ENCODE results near the gene SPAG17.

Gene SPAG17

GRCh38 chr1:118049981-118050380, 135.0 kb downstream of the SPAG17 start:
- no peak for DNase-seq

GRCh38 chr1:118047650-118048224, 137.3 kb downstream of the SPAG17 start:
- no peak for DNase-seq

DNA sequence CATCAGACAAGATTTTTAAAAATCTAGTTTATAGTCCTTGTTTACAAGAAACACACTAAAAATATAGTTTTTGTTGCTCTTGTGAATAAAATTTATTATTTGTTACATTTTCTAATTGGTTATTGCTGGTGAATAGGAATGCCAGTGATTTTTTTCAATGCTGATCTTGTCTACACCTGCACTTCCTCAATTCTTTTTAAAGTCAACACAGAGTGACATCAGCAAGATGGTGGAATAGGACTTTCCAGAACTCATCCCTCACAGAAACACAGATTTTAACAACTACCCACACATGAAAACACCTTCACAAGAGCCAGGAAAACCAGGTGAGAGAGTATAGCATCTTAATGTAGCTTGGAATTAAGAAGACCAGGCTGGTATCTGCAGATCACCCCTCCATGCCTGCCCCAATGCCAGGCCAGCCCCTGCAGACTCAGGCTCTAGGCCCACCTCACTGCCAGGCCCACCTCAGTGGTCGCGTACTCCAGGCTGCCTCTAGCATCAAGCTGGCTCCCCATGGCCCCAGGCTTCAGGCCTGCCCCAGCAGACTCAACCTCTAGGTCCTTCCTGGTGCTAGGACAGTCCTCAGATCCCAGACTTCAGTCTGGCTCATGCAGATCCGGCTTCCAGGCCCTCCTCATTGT, 137.9 kb downstream of the SPAG17 start:
- no peak for DNase-seq

GRCh38 chr1:118043624-118044023, 141.4 kb downstream of the SPAG17 start:
- no peak for DNase-seq

- DNase-seq, result no peak
Measured at GRCh38 chr1:118042501-118042900, 142.5 kb downstream of the SPAG17 start.

- no peak for DNase-seq
Measured at GRCh38 chr1:118039170-118039569, 145.9 kb downstream of the SPAG17 start.

DNA sequence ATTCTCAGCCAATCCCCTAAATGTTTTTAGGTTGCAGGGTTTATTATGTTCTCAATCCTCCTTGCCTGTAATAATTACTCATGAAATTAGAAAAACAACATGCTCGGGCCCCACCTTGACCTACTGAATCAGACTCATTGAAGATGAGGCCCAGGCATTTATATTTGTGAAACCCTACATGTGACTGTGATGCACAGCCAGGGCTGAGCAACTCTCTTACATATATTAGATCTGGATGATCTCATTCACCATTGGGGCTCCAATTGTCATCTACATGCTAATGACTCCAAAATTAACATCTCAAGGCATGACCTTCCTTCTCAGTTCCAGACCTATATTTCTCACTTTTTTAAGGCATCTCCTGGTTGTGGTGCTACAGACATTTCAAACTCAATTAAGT, 152.1 kb downstream of the SPAG17 start:
- no peak for DNase-seq

DNA sequence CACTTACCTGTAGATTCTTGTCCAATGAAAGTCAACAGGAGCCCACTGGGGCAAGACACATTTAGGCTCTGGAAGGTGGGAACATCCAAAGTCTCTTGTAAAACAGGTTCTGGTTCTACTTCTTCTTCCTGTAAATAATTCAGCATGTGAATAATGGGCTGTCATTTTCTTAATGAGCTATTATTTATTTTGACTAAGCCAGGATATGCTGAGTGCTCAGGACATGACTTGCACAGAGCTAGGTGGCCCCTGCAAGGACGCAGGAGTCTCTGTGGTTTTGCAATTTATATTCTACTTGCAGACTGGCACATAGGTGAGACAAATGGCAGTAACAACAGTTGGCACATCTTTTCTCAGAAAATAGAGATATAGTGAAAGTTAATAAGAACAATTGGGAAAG, 156.8 kb downstream of the SPAG17 start:
- no peak for DNase-seq

DNA sequence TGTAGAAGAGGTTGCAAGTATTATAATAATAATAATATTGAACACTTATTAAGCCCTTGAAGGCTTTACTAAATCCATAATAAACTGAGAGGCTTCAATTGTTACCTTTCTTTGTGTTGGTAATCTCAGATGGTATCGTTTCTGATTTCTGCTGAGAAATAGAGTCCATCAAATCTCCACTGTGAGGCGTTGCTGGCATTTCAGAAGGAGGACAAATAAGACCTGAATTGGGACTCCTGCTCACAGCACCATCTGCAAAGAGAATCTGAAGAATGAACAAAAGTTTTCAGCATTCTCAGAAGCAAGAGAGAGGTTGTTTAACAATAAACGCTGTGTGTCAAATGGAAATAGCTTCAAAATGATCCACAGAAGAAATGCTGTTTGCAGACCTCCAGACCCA, 161.8 kb downstream of the SPAG17 start:
- no peak for DNase-seq

DNA sequence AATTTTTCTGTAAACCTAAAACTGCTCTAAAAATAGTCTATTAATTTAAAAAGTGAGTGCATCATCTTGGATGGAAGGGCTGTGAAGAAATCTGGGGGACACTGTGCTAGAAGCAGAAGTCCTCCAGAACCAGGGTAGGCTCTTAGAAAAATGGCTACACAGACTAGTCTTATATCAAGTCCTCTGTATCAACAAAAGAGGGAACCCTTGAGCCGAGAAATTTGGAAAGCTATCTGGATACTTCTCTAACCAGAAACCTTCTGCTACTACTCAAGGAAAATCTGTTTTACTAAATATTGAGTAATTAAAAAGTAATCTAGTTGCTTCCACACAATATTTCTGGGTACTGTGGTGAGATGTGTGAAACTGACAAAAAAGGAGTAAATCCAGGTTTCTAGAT, 163.4 kb downstream of the SPAG17 start:
- DNase-seq, result no peak

- DNase-seq, result no peak
Measured at GRCh38 chr1:118018060-118018459, 167.0 kb downstream of the SPAG17 start.

- no peak for DNase-seq
Measured at GRCh38 chr1:118013938-118014337, 171.1 kb downstream of the SPAG17 start.

- DNase-seq, result no peak
Measured at GRCh38 chr1:118013336-118013735, 171.7 kb downstream of the SPAG17 start.

DNA sequence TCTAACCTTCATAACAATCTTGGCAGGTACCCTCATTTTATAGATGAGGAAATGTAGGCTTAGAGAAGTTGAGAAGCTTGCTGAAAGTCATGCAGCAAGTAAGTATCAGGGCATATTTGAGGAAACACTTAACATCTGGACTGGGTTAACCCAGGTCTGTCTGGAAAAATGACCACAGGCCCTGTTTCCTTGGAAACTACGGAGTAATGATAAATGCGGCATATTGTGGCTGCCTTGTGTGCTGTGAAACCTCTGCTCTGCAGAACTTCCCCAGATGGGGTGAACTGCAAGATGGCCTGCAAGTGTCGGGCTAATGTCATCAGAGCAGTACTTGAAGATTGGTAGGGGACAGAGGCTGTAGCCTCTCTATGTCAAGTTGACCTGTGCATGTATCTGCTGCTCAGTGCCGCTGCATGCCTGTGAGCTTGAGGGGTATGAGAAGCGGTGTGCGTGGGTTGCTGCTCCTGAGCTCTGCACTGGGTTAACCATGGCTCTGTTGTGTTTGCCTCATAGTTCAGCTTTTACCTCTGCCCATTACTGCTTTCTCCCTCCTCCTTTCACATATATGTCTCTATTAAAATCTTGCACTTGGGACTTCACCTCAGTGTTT, 172.4 kb downstream of the SPAG17 start:
- DNase-seq, result no peak

DNA sequence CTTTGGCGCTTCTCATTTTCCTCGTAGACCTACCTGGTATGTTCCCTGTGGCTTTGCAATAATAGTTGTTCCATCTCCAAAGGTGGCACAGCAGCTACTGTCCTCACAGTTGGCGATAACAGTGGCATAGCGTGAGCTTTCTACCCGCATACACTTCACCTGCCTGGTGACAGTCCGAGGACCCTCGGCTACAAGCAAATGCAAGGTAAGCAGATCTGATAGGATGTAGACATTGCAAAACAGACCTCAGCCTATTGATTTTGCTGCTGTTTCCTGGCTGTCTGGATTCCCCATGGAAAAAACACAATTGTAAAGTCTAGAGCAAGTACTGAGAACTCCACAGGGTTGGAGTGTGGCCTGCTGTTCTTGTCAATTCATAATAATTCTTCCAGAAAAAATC, 177.0 kb downstream of the SPAG17 start:
- no peak for DNase-seq

- no peak for DNase-seq
Measured at GRCh38 chr1:118007391-118007790, 177.6 kb downstream of the SPAG17 start.

- no peak for DNase-seq
Measured at GRCh38 chr1:118004312-118004711, 180.7 kb downstream of the SPAG17 start.

DNA sequence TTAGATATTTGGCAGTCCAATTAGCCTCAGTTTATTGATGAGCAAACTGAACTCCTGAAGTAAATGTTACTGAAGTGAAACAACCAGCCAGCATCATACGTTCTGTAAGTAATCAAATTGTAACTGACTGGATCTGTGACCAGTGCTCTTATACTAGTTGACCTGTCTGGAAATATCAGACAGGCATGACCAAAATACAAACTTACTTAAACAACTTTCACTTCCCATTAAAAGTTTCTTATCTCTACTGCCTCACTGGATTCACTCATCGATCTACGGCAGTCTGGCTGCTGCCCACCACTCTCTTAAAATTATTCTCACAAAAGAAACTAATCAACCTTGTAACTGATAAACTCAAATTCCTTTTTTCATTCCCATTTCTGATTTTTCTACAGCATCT, 199.1 kb downstream of the SPAG17 start:
- DNase-seq, result no peak

DNA sequence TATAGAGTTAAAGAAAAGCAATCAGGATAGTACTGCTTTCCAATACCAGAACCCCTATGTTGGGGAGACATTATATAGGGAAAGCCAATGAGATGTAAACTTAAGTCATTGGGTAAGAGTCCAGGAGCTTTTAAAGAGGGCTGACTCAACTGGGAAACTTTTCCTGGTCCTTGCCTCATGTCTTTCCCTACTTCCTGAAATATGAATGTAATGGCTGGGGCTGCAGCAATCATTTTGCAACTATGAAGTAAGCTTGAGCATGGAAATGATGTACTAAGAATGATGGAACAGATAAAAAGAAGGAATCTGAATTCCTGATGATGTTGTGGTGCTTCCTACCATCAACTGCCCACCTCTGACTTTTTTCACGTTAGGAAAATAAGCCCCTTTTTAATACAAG, 199.8 kb downstream of the SPAG17 start:
- DNase-seq, result no peak

GRCh38 chr1:117981455-117982192, 203.4 kb downstream of the SPAG17 start:
- no peak for DNase-seq

- no peak for DNase-seq
Measured at GRCh38 chr1:117976381-117976780, 208.6 kb downstream of the SPAG17 start.

- no peak for DNase-seq
Measured at GRCh38 chr1:117971777-117972176, 213.3 kb downstream of the SPAG17 start.

DNA sequence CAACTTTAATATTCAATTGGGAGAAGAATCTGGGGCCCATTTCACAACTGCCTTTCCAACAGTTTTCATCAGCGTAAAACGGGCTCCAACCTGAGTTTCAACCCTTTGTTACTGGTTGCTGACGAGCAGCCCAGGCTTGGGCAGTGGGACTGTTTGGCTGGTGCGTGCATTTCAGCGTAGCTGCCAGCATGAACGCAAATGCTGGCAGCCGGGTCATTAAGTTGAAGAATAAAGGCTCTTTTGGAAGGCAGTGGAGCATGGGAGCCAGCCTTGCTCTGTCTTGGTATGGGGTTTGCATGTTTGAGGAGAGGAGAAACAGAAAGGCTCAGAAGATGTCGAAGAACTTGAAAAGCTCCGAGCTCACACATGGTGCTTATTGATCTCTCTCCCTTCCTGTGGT, 214.8 kb downstream of the SPAG17 start:
- DNase-seq, result no peak

GRCh38 chr1:117967881-117968280, 217.1 kb downstream of the SPAG17 start:
- no peak for DNase-seq
